ENCODE data around the gene ADAMTS3. TPM values are rescaled to one million over a fixed set of nuclear protein-coding genes. Genes with fewer than 3 reads are reported as not detected.

ADAMTS3 gene
- polyA plus RNA-seq, 1 donor (not counting 4 experiments of a cell fraction or from before 2014, with no cell fraction given): 0.09 TPM

GRCh38 chr4:72313121-72313520 is 255.9 kb downstream of the ADAMTS3 start:
- DNase-seq (ENCODE audit: low read depth, low spot score) (no peak), FAIRE-seq (no peak)
- Histone ChIP-seq H2AFZ (ENCODE audit: control insufficient read depth, low read length) (peak overlapping the region; percentile 39), H3K79me2 (ENCODE audit: control insufficient read depth, insufficient read depth, low read length) (no peaks in the 10 kb centered on the region), H3K9me1 (ENCODE audit: control insufficient read depth, extremely low read depth, insufficient read depth, low read length) (no peaks in the 10 kb centered on the region), H3K36me3 (ENCODE audit: control insufficient read depth in 2 of 2, extremely low read depth in 1 of 2, insufficient read depth in 2 of 2, low read length in 2 of 2) (no peaks in the 10 kb centered on the region), H3K4me2 (ENCODE audit: control insufficient read depth, extremely low read depth, insufficient read depth, low read depth, low read length) (no peak overlapping the region), H4K20me1 (ENCODE audit: control insufficient read depth, extremely low read depth, insufficient read depth, low read length) (no peaks in the 10 kb centered on the region), H3K9me3 (ENCODE audit: control insufficient read depth, low read depth, low read length) (no peaks in the 10 kb centered on the region), H3K9ac (ENCODE audit: control insufficient read depth, extremely low read depth, insufficient read depth, low read length) (no peak overlapping the region), H3K27ac (ENCODE audit: control insufficient read depth, insufficient read depth, low read length) (no peak overlapping the region), H3K4me1 (ENCODE audit: control insufficient read depth, extremely low read depth, insufficient read depth, low read length) (peaks cover 16% of the 10 kb centered on the region), H3K27me3 (ENCODE audit: control insufficient read depth, extremely low read depth, insufficient read depth, low read length) (no peaks in the 10 kb centered on the region), H3K4me3 (ENCODE audit: control insufficient read depth in 2 of 3, extremely low read depth in 1 of 3, insufficient read depth in 2 of 3, low read depth in 1 of 3, low read length in 3 of 3) (no peak overlapping the region)
- dilution Hi-C loops (cut with MboI; ENCODE audit: extremely low pct_ligation_motif_present, low sequenced_read_pairs): no loop called here
- TF ChIP-seq CTCF (optimal IDR thresholded peaks at IDR 0.05 in 1 of 3, IDR thresholded peaks at IDR 0.05 in 1 of 3, conservative IDR thresholded peaks at IDR 0.05 in 1 of 3; ENCODE audit: extremely low read depth in 1 of 3, insufficient read depth in 2 of 3, low read length in 3 of 3) (no peak), EZH2 (IDR thresholded peaks at IDR 0.05; ENCODE audit: low read length) (no peak)

GRCh38 chr4:72312032-72312650 is 256.9 kb downstream of the ADAMTS3 start:
- dilution Hi-C loops (cut with MboI; ENCODE audit: extremely low pct_ligation_motif_present, low sequenced_read_pairs): no loop called here
- Histone ChIP-seq H3K9me3 (ENCODE audit: control insufficient read depth, low read depth, low read length) (no peaks in the 10 kb centered on the region), H3K9me1 (ENCODE audit: control insufficient read depth, extremely low read depth, insufficient read depth, low read length) (no peaks in the 10 kb centered on the region), H3K27ac (ENCODE audit: control insufficient read depth, insufficient read depth, low read length) (peak overlapping the region; percentile 4), H3K4me2 (ENCODE audit: control insufficient read depth, extremely low read depth, insufficient read depth, low read depth, low read length) (peak overlapping the region; percentile 18), H3K9ac (ENCODE audit: control insufficient read depth, extremely low read depth, insufficient read depth, low read length) (no peak overlapping the region), H2AFZ (ENCODE audit: control insufficient read depth, low read length) (peak overlapping the region; percentile 2), H3K4me1 (ENCODE audit: control insufficient read depth, extremely low read depth, insufficient read depth, low read length) (peaks cover 16% of the 10 kb centered on the region), H4K20me1 (ENCODE audit: control insufficient read depth, extremely low read depth, insufficient read depth, low read length) (no peaks in the 10 kb centered on the region), H3K4me3 (ENCODE audit: control insufficient read depth in 2 of 3, extremely low read depth in 1 of 3, insufficient read depth in 2 of 3, low read depth in 1 of 3, low read length in 3 of 3) (no peak overlapping the region), H3K36me3 (ENCODE audit: control insufficient read depth in 2 of 2, extremely low read depth in 1 of 2, insufficient read depth in 2 of 2, low read length in 2 of 2) (no peaks in the 10 kb centered on the region), H3K27me3 (ENCODE audit: control insufficient read depth, extremely low read depth, insufficient read depth, low read length) (no peaks in the 10 kb centered on the region), H3K79me2 (ENCODE audit: control insufficient read depth, insufficient read depth, low read length) (no peaks in the 10 kb centered on the region)
- FAIRE-seq (peak; percentile 91), DNase-seq (ENCODE audit: low read depth, low spot score) (no peak)
- no peak for TF ChIP-seq CTCF (optimal IDR thresholded peaks at IDR 0.05 in 1 of 3, IDR thresholded peaks at IDR 0.05 in 1 of 3, conservative IDR thresholded peaks at IDR 0.05 in 1 of 3; ENCODE audit: extremely low read depth in 1 of 3, insufficient read depth in 2 of 3, low read length in 3 of 3)
- TF ChIP-seq EZH2 (IDR thresholded peaks at IDR 0.05; ENCODE audit: low read length): no peak

Measured in keratinocyte (primary cell).